Measurements from ENCODE around the gene NTN3.
A peak's percentile ranks its signal among the peaks of the same experiment; 100 is the strongest.

The NTN3 gene

GRCh38 chr16:2471653-2472487 lies 773 bp downstream of the NTN3 start:
- no peak overlapping the region for H3K4me3 ChIP-seq (ENCODE audit: low read depth, low read length)
- DNase-seq (ENCODE audit: low read depth), result no peak
- TF ChIP-seq CTCF (IDR thresholded peaks at IDR 0.05; ENCODE audit: insufficient read depth, low read depth, low read length, missing control alignments), result no peak

DNA sequence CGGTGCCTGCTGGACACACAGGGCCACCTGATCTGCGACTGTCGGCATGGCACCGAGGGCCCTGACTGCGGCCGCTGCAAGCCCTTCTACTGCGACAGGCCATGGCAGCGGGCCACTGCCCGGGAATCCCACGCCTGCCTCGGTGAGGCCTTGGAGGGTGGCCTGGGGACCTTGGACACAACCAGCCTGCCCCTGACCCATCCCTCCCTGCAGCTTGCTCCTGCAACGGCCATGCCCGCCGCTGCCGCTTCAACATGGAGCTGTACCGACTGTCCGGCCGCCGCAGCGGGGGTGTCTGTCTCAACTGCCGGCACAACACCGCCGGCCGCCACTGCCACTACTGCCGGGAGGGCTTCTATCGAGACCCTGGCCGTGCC lies 1.4 kb downstream of the NTN3 start:
- no peak for DNase-seq (ENCODE audit: low read depth)
- H3K4me3 ChIP-seq (ENCODE audit: low read depth, low read length), result no peak overlapping the region
- TF ChIP-seq CTCF (IDR thresholded peaks at IDR 0.05; ENCODE audit: insufficient read depth, low read depth, low read length, missing control alignments), result no peak

DNA sequence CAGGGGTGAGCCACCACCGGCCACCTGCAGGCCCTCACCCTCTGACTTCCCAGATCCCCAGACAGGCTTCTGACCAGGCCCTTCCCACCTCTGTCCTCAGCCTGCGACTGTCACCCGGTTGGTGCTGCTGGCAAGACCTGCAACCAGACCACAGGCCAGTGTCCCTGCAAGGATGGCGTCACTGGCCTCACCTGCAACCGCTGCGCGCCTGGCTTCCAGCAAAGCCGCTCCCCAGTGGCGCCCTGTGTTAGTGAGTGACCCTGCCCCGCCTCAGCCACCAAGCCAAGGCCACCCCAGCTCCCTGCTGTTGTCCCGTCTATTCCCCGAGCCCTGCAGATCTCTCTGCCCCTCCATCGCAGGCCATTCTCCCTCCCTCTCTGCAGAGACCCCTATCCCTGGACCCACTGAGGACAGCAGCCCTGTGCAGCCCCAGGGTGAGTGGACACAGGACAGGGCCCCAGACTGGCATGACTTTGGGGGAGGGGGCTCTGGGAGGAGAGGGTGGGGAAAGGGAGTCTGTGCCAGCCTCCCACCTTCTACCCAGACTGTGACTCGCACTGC lies 1.9 kb downstream of the NTN3 start:
- TF ChIP-seq CTCF (IDR thresholded peaks at IDR 0.05; ENCODE audit: insufficient read depth, low read depth, low read length, missing control alignments), result no peak
- H3K4me3 ChIP-seq (ENCODE audit: low read depth, low read length), result no peak overlapping the region
- no peak for DNase-seq (ENCODE audit: low read depth)

DNA sequence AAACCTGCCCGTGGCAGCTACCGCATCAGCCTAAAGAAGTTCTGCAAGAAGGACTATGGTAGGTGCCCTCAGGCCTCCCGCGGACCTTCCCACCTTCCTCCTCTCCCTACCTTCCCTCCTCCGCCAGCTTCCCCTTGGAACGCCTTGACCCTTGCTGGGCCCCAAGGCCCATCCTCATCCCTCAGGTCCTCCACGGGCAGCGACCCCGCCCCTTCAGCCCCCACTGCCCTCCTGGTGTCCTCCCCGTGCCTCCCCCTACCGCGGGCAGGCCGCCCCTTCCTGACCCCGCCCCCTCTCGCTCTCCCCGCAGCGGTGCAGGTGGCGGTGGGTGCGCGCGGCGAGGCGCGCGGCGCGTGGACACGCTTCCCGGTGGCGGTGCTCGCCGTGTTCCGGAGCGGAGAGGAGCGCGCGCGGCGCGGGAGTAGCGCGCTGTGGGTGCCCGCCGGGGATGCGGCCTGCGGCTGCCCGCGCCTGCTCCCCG lies 2.4 kb downstream of the NTN3 start:
- TF ChIP-seq CTCF (IDR thresholded peaks at IDR 0.05; ENCODE audit: insufficient read depth, low read depth, low read length, missing control alignments), result no peak
- no peak for DNase-seq (ENCODE audit: low read depth)

GRCh38 chr16:2473999-2474876 lies 3.1 kb downstream of the NTN3 start:
- DNase-seq (ENCODE audit: low read depth), result peak; percentile 72
- TF ChIP-seq CTCF (IDR thresholded peaks at IDR 0.05; ENCODE audit: insufficient read depth, low read depth, low read length, missing control alignments), result peak; percentile 55
- H3K4me3 ChIP-seq (ENCODE audit: low read depth, low read length), result peak overlapping the region; percentile 92

More for the DNA sequence above, 2.4 kb downstream of the NTN3 start:
- peak overlapping the region; percentile 29 for H3K4me3 ChIP-seq (ENCODE audit: low read depth, low read length)

GRCh38 chr16:2474877-2475412 lies 3.8 kb downstream of the NTN3 start, which contains the start of gene TBC1D24:
Gene TBC1D24 (plus strand): TSS chr16:2475127. CDS start chr16:2496149, 21,022 bp downstream.
- no peak for TF ChIP-seq CTCF (IDR thresholded peaks at IDR 0.05; ENCODE audit: insufficient read depth, low read depth, low read length, missing control alignments)
- peak within 1 kb of the TSS; percentile 92 for H3K4me3 ChIP-seq (ENCODE audit: low read depth, low read length)
- DNase-seq (ENCODE audit: low read depth), result peak; percentile 92
